GM21529 (cell line): ENCODE results near the gene EIF4EBP2.

Experiments used
- ATAC-seq: cut with Tn5 transposase; IDR thresholded peaks from one replicate; pipeline ENCODE4 v1.9.1; 2021; ENCODE audit not compliant: unreplicated experiment

The EIF4EBP2 gene, protein sequence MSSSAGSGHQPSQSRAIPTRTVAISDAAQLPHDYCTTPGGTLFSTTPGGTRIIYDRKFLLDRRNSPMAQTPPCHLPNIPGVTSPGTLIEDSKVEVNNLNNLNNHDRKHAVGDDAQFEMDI

DNA sequence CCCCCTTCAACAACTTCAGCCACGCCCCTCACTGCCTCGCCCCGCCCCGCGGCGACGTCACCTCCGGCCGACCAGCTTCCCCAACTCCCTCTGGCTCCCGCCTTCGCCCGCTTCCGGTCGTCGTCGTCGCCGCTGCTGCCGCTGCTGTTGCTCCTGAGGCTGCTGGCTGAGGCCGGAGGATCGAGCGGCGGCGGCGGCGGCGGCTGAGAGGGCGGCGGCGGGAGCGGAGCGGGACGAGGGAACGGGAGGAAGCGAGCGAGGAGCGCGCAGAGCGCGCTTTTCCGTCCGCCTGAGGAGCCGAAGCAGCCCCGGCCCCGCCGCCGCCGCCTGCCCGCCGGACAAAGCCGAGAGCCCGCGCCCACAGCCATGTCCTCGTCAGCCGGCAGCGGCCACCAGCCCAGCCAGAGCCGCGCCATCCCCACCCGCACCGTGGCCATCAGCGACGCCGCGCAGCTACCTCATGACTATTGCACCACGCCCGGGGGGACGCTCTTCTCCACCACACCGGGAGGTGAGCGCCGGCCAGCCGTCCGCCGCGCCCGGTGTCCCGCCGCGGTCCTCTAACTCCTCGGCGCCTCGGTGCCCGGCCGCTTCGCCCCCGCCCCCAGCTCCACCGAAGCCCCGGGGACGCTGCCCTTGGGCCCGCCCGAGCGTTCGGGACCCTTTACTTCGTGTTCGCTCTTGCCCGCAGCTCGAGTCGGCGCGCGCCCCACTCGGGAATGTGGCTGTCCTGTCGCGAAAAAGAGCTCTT lies at the start of gene EIF4EBP2:
EIF4EBP2 (plus strand) TSS at position 110 of the 751 bp plus-strand sequence; CDS start at position 367, 257 bp downstream.
- ATAC-seq, result peak; percentile 76

DNA sequence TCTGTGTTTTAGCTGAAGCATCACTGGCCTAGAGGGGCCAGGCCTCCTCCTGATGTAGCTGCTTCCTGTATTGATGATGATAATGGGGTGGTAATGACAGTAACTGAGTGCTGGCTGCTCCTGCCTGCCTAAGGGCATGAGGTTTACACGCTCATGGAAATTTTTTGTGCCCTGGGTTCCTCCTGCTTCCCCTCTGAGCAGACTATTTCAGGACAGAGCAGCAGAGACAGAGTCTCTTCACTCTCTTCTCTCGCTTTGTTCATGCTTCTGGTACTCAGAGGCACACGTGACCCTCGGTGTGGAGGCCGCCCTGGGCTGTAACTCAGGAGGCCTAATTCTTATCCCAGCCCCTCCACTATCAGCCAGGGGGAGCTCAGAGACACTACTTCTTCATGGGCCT lies 49.4 kb upstream of the EIF4EBP2 start:
- peak; percentile 25 for ATAC-seq

DNA sequence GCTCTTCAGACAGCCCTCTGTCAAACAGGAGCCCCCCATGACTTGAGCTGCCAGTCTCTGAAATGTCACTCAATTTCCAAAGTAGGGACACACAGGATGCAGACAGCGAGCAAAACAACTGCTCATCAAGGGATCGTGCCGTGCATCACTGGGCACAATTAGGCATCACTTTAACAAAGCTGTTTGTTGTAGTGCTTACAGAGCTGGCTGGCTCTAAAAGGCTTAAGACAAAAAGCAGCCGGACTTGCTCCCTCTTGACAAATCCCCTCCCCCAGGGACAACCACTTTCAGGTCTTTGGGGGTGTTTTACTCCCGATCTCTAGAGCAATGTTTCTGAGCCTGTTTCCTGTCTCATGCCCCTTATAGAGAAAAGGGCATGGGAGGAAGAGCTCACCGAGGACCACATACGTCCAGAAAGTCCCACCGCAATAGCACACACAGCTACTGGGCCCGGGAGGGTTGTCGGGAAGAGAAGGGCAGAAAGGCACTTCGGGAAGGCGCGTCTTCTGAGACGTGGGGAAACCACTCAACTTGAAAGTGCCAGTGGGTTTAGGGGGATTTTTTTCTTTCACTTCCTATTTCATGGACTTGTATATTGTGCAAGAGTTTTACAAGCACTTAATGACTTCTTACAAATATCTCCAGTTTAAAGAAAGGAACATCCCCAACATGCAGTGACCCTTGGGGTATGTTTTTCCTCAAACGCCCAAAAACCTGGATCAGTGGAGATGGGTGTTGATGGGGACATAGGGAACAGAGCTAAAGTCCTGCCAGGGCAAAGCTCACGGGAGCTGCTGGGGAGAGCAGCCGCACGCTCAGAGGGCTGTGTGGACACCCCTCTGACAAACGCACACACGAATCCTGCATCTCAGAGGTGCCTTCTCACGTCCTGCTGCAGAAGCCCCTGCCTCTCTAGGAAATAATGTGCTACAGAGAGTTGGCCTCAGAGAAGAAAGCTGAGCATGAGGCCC lies 48.6 kb upstream of the EIF4EBP2 start:
- peak; percentile 62 for ATAC-seq

DNA sequence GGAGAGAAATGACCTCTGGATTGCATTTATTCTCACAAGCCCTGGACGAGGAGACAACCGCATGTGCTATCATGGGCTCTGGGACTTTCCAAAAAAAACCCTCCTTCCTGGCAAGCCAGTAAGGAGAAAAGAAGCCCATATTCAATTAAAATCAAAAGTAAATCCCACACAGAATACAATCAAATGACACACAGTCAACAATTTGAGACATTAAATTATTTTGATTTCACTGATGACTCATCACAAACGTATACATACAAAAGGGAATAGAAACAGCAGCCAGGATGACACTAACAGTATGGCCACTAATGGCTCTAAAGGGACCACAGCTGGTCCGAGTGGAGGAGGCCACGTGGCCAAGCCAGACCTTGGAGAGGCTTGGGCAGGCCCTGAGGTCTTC lies 46.4 kb upstream of the EIF4EBP2 start:
- ATAC-seq, result no peak

GRCh38 chr10:70358446-70358845 lies 45.5 kb upstream of the EIF4EBP2 start:
- no peak for ATAC-seq

GRCh38 chr10:70359017-70359550 lies 44.9 kb upstream of the EIF4EBP2 start:
- no peak for ATAC-seq

DNA sequence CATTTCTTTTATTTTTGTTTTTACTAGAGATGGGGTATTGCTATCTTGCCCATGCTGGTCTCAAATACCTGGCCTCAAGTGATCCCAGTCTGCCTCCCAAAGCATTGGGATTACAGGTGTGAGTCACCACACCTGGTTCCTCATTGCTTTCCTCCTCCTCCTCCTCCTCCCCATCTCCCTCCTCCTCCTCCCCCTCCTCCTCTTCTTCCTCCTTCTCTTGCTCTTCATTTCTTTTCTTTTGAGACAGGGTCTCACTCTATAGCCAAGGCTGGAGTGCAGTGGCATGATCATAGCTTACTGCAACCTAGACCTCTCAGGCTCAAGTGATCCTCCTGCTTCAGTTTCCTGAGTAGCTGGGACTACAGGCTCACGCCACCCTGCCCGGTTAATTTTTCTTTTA lies 43.7 kb upstream of the EIF4EBP2 start:
- no peak for ATAC-seq

DNA sequence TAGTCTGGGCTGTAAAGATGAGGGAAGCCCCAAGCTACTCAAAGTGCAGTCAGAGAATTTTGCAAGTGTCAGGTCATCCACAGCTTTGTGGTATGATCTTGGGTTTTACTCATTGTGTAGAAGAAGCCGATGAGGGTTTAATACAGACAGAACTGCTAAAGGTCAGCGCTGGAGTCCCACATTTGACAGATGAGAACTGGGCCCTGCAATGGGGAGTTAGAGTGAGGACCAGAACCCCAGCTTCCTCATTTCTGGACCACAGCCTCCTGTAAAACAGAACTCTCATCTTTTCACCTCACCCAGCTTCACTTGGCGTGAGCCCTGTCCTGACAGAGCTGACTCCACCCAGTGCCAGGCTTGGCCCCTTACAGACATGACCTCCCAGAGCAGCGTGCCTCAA lies 41.6 kb upstream of the EIF4EBP2 start:
- ATAC-seq, result no peak

DNA sequence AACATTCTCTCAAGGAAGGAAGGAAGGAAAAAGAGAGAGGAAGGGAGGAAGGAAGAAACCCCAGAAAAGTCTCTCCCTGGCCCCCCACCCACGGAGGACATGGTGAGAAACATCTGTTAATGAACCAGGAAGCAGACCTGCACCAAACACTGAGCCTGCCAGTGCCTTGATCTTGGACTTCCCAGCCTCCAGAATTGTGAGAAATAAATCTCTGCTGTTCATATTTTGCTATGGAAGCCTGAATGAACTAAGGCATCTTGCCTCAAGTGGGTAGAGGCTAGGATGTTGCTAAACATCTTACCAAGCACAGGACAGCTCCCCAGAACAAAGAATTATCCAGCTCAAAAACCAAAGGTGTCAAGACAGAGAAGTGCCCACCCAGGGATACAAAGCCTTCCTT lies 40.7 kb upstream of the EIF4EBP2 start:
- ATAC-seq, result no peak

DNA sequence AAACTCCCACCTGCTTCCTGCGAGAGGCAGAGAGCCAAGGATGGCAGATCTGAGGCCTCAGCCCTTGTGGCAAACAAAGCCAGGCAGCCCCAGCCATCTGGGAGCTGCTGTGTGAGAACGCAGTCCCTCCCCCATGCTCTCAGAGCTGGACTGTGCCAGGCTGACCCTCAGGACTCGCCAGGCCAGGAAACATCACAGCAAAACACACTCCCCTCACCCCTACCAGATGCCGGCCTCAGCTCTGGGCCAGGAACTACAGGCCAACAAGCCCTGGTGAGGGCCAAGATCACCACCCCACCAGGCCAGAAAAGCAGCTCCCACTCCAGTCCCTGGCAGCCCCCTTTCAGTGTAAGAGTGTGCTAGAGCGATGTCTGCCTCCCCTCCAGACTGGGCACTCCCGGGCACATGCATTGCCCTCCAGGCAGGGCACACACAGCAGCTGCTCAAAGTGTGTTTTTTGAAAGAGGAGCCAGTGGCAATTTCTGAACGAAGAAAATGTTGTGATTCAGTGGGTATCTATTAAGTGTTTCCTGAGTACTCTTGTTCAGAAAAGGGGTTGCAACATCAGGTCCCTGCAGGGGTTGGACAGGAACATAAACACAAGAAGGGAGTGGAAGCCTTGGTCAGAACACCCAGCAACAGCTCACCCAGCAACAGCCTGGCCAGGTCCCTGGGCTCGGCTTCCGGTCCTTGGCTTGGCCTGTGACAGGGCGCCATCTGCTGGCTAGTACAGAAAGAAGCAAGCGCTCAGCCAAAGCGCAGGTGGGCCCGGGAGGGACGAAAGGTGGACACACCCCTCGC lies 39.8 kb upstream of the EIF4EBP2 start:
- peak; percentile 87 for ATAC-seq

DNA sequence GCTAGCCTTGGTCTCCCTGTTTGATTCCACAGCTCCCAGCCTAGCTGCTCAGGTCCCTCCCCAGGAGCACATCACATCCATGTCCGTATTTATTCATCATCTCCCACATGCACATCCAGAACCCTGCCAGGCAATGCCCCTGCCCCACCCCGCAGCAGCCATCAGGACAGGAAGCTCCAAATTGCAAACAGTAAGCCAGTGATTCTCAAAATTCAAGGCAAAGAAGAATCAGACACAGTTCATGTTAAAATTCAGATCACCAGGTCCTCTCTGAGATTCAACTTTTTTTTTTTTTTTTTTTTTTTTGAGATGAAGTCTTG lies 39.2 kb upstream of the EIF4EBP2 start:
- peak; percentile 19 for ATAC-seq

DNA sequence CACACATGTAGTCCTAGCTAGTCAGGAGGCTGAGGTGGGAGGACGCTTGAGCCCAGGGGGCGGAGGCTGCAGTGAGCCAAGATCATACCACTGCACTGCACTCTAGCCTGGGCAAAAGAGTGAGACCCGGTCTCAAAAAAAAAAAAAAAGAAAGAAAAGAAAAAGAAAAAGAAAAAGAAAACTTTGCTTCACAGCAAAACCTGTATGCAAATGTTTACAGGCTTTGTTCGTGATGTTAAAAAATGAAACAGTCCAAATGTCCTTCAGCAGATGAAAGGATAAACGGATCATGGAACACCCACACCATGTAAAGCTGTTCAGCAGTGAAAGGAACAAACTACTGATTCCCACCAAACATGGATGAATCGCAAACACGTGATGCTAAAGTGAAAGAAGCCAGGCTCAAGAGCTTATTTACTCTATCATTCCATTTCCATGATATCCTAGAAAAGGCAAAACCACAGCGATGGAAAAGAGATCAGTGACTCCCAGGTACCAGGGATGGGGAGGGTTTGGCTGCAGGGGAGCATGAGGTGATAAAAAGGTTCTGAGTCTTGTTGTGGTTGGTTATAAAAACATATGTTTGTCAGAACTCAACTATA lies 36.6 kb upstream of the EIF4EBP2 start:
- no peak for ATAC-seq

- no peak for ATAC-seq
Measured at GRCh38 chr10:70368774-70369482, 35.0 kb upstream of the EIF4EBP2 start.

GRCh38 chr10:70369498-70370018 lies 34.4 kb upstream of the EIF4EBP2 start:
- ATAC-seq, result no peak

DNA sequence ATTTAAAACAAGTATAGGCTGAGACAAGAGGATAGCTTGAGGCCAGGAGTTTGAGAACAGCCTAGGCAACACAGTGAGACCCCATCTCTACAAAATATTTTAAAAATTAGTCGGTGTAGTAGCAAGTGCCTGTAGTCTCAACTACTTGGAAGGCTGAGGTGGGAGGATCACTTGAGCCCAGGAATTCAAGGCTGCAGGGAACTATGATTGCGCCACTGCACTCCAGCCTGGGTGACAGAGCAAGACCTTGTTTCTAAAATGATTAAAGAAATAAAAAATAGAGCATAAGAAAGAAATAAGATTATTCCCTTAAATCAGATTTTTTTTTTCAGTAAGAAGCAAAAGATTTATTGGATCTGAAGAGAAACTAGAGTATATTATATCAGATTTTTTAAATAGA lies 33.2 kb upstream of the EIF4EBP2 start:
- ATAC-seq, result no peak

GRCh38 chr10:70371846-70372245 lies 32.1 kb upstream of the EIF4EBP2 start:
- no peak for ATAC-seq

- ATAC-seq, result no peak
Measured at GRCh38 chr10:70374775-70375614, 28.9 kb upstream of the EIF4EBP2 start.
